ENCODE data around the gene SLC4A4.
A peak's percentile ranks its signal among the peaks of the same experiment; 100 is the strongest.

SLC4A4 gene

DNA sequence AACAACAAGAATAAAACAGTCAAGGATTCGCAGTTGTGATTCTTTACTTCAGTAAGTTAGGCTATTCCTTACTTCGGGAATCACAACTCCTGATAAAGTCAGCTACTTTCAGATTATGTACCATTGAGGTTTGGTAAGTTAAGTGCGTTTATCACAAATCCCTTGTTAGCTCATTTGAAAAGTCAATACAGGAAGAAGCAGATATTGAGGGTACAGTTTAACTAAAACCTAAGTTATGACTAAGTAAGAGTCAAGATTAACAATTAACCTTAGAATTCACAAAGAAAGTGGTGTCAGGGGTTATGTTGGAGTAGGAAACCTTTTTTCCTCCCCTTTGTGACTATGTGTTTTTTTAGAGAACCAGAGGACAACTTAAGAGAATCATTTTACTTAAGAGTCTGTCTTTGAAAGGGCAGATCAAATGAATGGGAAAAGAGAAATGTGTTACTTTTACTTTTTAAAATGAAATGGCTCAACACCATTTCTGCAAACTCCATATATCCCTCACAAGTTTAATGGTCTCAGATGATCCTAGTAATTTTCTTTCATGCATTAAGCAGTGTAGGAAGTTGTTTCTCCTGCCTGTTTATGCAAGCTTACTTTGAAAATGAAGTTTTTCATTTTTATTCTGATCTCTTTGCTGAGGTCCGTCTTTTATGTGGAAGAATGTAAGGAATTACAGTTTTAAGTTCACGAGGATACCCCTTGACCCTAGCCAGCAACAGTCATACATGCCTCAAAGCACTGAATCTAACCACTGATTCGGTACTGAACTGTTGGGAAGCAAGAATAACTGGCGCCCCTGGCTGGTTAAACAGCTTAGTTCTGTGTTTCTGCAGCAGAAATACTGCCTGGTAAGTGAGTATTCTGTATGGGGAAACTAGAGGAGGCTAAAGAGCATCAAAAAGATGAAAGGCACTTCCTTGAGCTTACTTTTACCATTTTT is 211.7 kb downstream of the SLC4A4 start:
- DNase-seq = peak; percentile 80

DNA sequence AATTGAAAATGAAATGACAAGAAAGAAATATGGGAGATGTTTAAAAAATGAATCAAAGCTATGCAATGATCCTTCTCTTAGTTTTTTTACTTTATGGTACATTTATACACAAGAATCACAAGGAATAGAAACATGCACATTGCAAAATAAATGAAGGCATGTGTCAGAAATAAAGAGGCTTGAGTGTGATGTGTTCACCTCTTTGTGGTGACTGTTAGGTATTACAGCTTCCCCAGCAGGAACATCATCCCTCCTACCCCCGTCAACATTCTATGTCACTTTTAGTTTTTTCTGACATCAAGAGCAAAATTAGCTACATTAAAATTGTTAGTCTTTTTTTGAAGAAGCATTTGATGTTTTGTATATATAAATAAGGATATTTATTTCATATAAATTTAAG is 214.8 kb downstream of the SLC4A4 start:
- peak; percentile 56 for DNase-seq

DNA sequence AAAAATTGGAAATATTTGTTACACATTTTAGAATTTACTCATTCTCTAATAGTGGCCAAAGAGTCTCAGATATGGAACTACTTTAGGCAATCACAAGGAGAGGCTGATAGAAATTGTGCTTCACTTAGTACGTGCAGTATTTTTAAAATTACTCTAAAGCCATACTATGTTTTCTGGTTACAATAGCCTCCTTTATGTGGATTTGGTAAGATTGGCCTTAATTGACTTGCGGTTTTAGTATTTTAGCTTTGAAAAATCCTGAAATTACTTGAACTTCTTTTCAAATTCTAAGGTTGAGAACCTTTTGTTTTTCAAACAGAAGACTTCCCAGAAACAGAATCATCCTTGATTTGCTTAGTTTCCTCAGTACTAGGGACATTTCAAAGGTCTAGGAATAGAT is 215.2 kb downstream of the SLC4A4 start:
- DNase-seq = no peak

DNA sequence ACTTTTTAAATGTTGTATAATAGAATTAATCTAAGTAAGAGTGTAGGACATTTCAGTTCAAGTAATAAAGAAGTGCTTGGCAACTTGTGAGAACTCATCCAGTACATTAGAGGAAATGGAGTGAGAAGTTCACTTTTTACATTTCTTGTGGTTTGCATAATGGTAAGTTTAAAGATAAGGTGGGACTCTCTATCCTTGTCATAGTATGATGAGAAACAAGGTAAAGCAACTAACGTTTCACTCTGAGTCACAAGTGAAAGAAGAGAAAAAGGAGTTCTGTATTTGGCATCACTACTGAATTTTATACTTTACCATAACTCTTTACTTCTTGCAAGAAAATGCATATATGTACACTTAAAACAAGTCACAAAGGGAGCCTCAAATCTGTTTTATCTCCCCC is 219.4 kb downstream of the SLC4A4 start:
- DNase-seq = no peak

DNA sequence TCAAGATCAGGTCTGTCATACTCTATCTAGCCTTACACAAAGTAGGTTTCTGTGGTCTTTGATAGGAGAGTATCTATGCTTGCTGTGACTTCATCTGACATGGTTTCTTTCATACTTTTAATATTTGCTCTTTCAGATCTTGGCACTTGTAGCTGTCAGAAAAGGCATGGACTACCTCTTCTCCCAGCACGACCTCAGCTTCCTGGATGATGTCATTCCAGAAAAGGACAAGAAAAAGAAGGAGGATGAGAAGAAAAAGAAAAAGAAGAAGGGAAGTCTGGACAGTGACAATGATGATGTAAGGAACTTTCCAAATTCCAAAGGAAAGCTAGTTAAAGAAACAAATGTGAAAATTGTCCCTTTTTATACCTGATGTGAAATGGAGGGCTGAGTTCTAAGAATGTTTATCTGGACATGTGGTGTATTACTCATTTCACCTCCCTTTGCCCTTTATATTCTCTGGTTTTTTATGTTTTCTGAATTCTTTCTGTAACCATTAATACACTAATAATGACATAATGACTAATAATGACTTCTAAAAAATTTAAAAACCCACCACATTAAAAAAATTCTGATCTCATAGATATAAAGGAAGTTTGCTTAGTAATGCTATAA is 221.2 kb downstream of the SLC4A4 start:
- DNase-seq = peak; percentile 73

DNA sequence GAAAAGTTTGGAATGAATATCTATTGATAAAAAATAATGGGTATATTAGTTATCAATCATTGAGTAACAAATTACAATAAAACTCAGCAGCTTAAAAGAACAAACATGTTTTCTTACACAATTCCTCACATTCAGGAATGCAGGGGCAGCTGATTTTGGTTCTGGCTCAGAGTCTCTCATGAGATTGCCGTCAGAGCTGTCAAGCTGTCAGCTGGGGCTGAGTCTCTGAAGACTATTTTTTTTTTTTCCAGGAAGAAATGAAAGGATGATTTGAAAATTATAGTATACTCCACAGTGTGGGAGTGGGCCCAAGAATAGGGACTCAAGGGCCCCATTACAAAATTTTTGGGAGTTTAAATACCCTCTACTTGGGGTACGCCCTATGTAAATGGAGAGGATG is 226.0 kb downstream of the SLC4A4 start:
- DNase-seq = no peak

DNA sequence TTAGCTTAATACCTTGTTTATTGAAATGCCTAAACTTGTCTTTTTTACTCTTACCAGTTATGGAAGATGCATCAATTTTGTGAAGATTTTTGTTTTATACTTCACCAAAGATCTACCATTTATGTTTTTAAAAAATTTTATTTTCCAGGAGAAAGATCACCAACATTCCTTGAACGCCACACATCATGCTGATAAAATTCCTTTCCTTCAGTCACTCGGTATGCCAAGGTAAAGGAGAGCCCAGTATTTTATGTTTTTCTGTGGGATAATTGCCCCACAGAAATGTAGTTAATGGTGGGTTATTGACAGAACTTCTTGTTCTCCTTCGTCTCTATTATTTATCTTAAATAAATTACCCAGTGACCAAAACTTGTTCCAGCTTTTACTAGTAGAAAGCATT is 228.0 kb downstream of the SLC4A4 start:
- DNase-seq = peak; percentile 7

DNA sequence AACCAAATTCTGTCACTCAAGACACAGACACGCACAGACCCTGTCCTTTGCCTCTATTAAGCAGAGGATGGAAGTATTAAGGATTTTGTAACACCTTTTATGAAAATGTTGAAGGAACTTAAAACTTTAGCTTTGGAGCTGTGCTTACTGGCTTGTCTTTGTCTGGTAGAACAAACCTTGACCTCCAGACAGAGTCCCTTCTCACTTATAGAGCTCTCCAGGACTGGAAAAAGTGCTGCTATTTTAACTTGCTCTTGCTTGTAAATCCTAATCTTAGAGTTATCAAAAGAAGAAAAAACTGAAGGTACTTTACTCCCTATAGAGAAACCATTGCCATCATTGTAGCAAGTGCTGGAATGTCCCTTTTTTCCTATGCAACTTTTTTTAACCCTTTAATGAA is 229.3 kb downstream of the SLC4A4 start:
- DNase-seq = no peak

DNA sequence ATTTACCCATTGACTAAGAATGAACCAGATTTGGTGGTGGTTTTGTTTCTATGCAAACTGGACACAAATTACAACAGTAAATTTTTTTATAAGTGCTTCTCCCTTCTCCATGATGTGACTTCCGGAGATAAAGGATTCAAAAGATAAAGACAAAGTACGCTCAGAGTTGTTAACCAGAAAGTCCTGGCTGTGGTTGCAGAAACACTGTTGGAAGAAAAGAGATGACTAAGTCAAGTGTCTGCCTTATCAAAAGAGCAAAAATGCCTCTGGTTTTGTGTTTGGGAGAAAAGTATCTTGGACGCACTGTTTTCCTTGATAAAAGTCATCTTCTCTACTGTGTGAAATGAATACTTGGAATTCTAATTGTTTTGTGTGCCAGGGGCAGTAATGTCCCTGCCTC is 231.7 kb downstream of the SLC4A4 start:
- DNase-seq = no peak

DNA sequence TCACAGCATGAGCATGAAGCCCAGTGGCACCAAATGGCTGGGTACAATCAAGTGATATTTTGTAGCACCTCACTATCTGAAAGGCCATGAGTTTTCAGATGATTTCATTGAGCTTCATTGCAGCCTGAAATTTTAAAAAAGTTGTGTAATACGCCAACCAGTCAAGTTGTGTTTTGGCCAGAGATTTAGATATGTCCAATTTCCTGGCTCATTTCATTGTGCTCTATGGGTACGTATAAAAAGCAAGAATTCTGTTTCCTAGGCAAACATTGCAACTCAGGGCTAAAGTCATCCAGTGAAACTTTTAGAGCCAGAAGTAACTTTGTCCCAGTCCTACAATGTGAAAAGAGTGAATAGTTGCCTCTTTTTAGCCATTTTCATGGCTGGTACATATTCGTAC is 232.5 kb downstream of the SLC4A4 start:
- DNase-seq = no peak

DNA sequence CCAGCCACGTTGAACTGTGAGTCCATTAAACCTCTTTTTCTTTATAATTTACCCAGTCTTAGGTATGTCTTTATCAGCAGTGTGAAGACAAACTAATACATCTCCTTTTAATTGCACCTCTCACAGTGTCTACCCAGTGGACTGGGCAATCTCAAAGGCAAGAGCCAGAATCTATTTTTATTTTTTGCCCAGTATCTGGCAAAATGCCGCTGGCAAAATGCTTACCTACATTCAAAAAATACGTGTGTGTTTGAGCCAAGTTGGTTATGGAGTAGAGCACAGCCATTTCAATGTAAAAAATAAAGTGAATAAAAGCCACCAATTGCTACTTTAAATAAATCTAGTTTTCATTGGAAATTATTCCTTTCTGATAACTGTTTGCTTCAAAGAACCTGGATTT is 245.2 kb downstream of the SLC4A4 start:
- no peak for DNase-seq

DNA sequence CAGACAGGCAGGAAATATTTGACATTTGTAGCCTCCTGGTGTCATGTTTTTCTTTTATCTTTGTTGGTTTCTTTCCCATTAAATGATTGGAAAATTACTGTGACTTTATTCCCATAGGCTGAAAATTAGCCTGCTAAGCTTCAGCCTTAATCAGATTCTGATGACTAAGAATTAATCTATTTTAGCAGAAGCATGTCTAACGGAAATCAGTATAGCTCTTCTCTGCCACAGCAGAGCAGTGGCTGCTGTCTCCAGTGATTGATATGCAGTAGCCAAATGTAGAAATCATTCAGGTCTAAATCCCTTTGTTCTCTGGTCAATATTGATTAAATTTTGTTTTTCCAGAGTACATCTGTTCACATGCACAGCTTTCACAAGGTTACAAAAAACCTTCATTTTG is 245.8 kb downstream of the SLC4A4 start:
- DNase-seq = no peak

DNA sequence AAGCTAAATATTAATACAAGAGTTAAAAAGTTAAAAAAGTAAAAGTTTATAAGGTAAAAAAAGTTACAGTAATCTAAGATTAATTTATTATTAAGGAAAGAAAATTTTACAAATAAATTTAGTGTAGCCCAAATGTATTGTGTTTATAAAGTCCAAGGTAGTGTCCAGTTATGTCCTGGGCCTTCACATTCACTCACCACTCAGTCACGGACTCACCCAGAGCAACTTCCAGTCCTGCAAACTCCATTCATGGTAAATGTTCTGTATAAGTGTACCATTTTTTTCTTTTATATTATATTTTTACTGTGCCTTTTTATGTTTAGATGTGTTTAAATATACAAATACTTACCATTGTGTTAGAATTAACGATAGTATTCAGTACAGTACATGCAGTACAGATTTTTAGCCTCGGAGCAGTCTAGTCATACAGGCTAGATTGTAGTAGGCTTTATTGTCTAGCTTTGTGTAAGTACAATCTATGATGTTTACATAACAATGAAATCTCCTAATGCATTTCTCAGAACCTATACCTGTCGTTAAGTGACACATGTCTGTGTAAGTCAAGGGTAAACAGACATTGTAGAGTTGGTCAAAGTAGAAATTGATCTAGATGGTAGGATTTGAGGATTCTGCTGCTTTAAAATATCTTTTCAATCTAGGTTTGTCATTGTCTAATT is 247.4 kb downstream of the SLC4A4 start:
- DNase-seq = no peak

DNA sequence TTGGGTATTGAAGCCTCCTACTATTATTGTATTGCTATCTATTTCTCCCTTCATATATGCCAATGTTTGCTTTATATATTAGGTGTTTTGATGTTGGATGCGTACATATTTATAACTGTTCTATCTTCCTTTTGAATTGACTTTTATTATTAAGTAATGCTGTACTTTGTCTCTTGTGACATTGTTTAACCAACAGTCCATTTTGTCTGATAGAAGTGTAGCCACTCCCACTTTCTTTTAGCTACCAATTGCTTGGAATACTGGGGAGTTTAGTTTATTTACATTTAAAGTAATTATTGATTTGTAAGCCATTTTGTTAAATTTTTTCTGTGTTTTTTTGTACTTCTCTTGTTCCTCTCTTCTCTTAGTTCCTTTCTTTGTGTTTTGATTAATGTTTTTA is 249.2 kb downstream of the SLC4A4 start:
- DNase-seq = no peak

DNA sequence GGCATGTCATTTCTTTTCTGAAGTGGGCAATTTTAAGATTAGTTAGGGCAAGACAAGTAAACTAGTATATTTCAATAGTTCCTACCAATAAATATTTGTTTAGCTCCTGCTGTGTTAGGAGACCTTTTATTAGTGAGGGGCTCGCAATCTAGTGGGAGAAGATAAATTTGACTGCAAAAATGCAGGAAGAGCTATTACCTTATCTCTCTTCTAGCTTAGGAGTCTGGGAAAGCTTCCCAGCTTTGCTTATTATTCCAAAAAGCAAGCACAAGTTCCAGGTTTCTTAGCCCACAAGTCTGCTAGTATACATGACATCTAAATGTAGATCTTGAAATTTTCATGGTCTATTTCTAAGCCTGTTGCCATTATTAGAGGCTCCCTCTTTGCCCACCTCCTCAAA is 254.0 kb downstream of the SLC4A4 start:
- DNase-seq = no peak

DNA sequence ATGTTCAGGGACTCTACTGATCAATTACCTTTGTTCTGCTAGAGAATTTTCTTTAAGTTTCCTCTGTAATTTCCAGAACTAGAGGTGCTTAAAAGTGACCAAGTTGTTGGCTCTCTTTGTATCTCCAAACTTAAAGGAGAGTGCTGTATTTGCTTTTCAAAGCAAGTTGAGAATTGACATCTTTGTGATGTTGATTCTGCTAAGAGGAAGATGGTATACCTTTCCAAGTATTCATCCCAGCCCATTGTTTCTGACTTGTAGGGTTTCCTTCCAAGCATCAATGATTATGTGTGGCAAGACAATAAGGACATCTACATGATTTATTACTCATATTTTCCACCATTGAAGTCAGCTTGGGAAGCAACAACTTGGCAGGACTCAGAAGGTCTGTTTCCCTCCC is 254.5 kb downstream of the SLC4A4 start:
- no peak for DNase-seq

DNA sequence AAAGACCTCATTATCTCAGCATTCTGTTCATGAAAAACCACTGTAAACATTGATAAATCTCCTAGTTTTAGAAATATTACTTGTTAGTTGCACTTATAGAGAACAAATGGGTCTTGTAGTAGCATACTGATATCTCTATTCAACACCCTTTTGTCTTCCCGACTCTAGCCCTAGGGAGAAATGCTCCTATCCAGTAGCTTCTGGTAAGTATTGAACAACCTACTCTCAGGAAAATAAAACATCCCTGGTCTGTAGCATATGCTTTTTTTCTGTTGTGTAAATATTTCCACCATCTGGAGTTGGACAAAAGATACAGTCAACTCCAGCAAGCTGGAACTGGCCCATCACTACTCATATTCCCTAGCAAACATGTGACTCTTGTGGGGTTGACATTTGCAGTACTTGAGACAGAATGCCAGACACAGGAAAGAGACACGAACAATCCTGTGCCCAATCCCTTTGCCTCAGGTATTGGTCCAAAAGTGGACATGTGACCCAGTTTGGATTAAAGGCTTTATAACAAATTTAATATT is 256.8 kb downstream of the SLC4A4 start:
- no peak for DNase-seq

DNA sequence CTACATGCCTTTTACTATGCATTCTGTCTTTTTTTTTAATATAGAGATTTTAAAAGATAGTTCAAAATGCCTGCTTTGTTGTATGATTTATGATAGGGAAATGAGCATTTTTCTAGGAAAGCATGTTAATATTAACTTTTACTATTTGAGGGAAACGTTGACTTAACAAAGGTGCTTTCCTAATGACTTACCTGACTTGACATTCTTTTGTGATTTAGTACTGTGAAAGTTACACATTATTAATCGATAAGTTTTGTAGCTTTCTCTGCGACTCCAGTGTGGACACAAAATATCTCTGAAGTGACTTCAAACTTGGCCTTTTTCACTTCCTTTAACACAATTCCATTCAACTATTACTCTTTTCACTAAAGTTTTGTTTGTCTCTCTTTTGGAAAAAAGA is 260.8 kb downstream of the SLC4A4 start:
- DNase-seq = no peak

DNA sequence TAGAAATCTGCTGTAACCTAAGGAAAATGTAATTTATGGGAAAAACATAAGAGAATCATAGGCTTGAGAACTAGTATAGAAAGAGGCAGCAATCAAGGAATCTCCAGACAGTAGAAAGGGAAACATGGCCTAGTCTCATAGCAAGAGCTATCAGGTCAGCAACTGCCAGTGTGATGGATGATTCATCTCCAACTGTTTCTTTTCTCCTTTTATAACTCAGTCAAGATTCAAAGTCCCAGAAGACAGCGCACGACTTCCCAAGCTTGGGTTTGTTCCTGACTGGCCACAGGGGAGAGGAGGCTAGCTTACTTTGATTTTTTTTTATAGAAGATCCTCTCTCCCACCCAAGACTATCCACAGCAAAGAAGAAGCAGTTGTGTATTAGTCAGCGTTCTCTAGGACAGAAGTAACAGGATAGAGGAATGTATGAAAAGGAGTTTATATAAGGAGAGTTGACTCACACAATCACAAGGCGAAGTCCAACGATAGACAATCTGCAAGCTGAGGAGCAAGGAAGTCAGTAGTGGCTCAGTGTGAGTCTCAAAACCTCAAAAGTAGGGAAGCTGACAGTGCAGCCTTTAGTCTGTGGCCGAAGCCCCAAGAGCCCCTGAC is 263.6 kb downstream of the SLC4A4 start:
- no peak for DNase-seq

DNA sequence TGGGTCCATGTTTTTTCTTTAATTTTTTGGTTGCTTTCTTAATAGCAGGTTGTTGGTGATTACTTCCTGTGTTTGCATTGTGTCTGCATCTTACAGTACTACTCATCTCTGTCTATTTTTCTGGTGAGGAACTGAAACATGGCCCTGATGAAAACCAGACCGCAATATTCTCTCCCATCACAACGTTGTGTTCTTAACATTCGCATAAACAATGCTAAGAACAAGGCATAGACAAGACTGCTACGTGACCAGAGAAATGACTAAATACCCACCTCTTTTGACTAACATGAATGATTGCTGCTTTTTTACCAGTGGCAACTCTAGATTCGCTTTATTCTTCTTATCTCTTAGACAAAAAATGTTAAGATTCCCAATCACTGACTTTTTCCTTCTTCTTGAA is 266.0 kb downstream of the SLC4A4 start:
- no peak for DNase-seq

DNA sequence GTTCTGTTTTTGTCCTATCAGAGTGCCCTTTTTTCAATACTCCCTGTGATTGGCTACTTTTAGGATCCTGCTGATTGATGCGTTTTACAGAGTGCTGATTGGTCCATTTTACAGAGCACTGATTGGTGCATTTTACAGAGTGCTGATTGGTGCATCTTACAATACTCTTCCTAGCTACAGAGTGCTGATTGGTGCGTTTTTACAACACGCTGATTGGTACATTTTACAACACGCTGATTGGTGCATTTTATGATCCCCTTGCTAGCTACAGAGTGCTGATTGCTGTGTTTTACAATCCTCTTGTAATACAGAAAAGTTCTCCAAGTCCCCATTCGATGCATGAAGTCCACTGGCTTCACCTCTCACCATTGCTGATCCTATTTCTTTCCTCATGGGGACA is 268.3 kb downstream of the SLC4A4 start:
- DNase-seq = no peak

DNA sequence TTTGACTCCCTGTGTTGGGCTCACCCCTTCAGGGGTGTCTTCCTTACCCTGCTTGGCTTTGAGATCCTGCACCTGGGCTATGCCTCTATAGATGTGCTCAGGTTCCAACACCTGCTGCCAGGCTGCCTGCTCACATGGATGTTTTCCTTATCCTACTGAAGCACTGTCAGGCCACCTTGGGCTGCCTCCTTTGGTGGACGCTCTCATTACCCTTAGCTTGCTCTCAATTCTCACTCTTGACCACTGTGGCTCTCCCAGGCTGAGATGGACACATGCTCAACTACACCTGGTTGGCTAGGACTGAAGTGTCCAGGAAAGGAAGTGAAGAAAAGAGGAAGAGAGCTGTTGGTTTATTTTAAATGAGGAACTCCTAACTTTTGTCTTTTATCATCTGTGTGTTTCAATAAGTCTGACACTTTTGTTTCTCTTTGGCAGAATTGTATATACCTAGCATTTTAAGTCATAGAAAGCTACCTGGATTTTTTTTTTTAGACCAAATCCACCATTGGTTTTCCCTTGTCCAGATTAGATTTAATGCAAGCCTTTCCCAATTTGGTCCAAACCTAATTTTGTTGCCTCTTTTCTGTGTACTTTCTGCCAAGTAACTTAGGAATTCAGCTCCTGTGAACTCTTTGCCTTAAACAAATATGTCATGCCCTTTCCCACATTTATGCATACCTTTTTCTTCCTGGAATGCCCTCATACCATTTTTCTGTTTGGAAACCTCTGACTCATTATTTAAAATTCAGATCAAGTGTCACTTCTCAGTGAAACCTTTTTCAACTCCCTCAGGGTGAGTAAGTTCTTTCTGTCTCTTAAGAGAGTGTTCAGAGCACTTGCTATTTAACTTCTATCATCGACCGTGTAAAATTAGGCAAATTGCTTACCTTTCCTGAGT is 269.2 kb downstream of the SLC4A4 start:
- DNase-seq = peak; percentile 84

Measured in kidney glomerular epithelial cell (primary cell).